GM12878 (cell line): ENCODE measurements around the gene TGIF2. TPM values are rescaled to one million over a fixed set of nuclear protein-coding genes. Genes with fewer than 3 reads are reported as not detected.

Experiments used
- BCL3 ChIP-seq: IDR thresholded peaks from 2 replicates; pipeline ENCODE4 v1.6.1; 2011; ENCODE audit warnings: borderline replicate concordance, low read depth, mild to moderate bottlenecking, moderate library complexity, low read length; ENCODE audit not compliant: insufficient read depth, poor library complexity, severe bottlenecking
- CUX1 ChIP-seq: IDR thresholded peaks from 2 replicates; pipeline ENCODE4 v1.6.1; 2012; ENCODE audit warnings: improper control_type of control experiment, low read depth, low read length; ENCODE audit not compliant: insufficient replicate concordance
- E4F1 ChIP-seq: fragments of 450-650 bp; IDR thresholded peaks from 2 replicates; pipeline ENCODE4 v1.6.1; 2018; ENCODE audit warnings: borderline replicate concordance, mild to moderate bottlenecking; ENCODE audit not compliant: partially characterized antibody
- FOXM1 ChIP-seq: IDR thresholded peaks from 2 replicates; pipeline ENCODE4 v1.6.1; 2012; ENCODE audit warnings: low read depth, mild to moderate bottlenecking, inconsistent platforms, low read length, moderate library complexity
- HDAC2 ChIP-seq: fragments of 200-600 bp; sonication (generic); IDR thresholded peaks from 2 replicates; pipeline ENCODE4 v1.6.1; 2017
- IKZF1 ChIP-seq: fragments of 450-650 bp; conservative IDR thresholded peaks from 2 replicates; pipeline ENCODE4 v1.6.1; 2017; ENCODE audit warnings: antibody characterized with exemption, mild to moderate bottlenecking
- KAT2A ChIP-seq: conservative IDR thresholded peaks from 2 replicates; pipeline ENCODE4 v1.6.1; 2011; ENCODE audit warnings: low read depth, low read length; ENCODE audit not compliant: control insufficient read depth
- POLR2AphosphoS5 ChIP-seq: IDR thresholded peaks from 2 replicates; pipeline ENCODE4 v1.6.1; 2011; ENCODE audit warnings: mild to moderate bottlenecking, low read length, inconsistent platforms
- POU2F2 ChIP-seq: IDR thresholded peaks from 3 replicates; pipeline ENCODE4 v1.6.1; 2011; ENCODE audit warnings: low read depth, mild to moderate bottlenecking, low read length, borderline replicate concordance
- SKIL ChIP-seq: fragments of 450-650 bp; IDR thresholded peaks from 2 replicates; pipeline ENCODE4 v1.6.1; 2017; ENCODE audit warnings: mild to moderate bottlenecking, low read depth, inconsistent platforms; ENCODE audit not compliant: poor library complexity, severe bottlenecking
- SMC3 ChIP-seq: IDR thresholded peaks from 2 replicates; pipeline ENCODE4 v1.6.1; 2011; ENCODE audit warnings: low read length, improper control_type of control experiment, borderline replicate concordance
- SREBF1 ChIP-seq: IDR thresholded peaks from 2 replicates; pipeline ENCODE4 v1.6.1; 2012; ENCODE audit warnings: mild to moderate bottlenecking, low read length
- TCF7 ChIP-seq: IDR thresholded peaks from 2 replicates; pipeline ENCODE4 v1.6.1; 2014; ENCODE audit warnings: antibody characterized with exemption, borderline replicate concordance
- ZBTB11 ChIP-seq: fragments of 450-650 bp; formaldehyde crosslinking; IDR thresholded peaks from 2 replicates; pipeline ENCODE4 v1.5.0; 2022; ENCODE audit warnings: mild to moderate bottlenecking, missing genetic modification characterization
- ZSCAN29 ChIP-seq: fragments of 450-650 bp; IDR thresholded peaks from 2 replicates; pipeline ENCODE4 v1.6.1; 2017; ENCODE audit warnings: mild to moderate bottlenecking, moderate library complexity
- polyA plus RNA-seq, 11 experiments: library from polyadenylated mRNA; depleted of rRNA in 4 of 11; unstranded in 6 of 11; stranded (reverse) in 5 of 11; fragments of >200 nt; fragmentation: Nextera tagmentation in 4 of 11; fragmentation: Illumina TruSeq in 1 of 11; extraction: Ambion mirVana in 4 of 11; extraction: Trizol in 1 of 11; gene quantifications; 1 replicate in 1 of 11; 2 replicates in 10 of 11; pipeline versions ENCODE4 v1.2.1 to v1.2.3, GENCODE V29; 2011 to 2016; ENCODE audit warnings: inconsistent platforms in 2 of 11, missing spikeins in 2 of 11, low read depth in 1 of 11
- total RNA-seq, 4 experiments: library from RNA; depleted of rRNA in 3 of 4; stranded (reverse); fragments of >200 nt in 3 of 4; fragmentation: Illumina TruSeq in 1 of 4; extraction: Trizol in 1 of 4; gene quantifications; 2 replicates each; pipeline versions ENCODE4 v1.2.1 to v1.2.3, GENCODE V29; 2013 to 2021

The TGIF2 gene
- total and polyA plus RNA-seq, 10 of the 15 experiments (the other 5 are each of a cell fraction or from before 2014, with no cell fraction given): 13.1 to 47.1 (median 36.6) TPM

GRCh38 chr20:36573798-36574365 lies 485 bp downstream of the TGIF2 start (continued):
- no peak for TF ChIP-seq CUX1
- TF ChIP-seq SREBF1: no peak
- no peak for TF ChIP-seq TCF7
- no peak; the same call in 1 of the 2 replicates for TF ChIP-seq POLR2AphosphoS5
- no peak for TF ChIP-seq ZBTB11
- TF ChIP-seq IKZF1: no peak; the same call in 1 of the 2 replicates
- no peak for TF ChIP-seq SMC3
- no peak for TF ChIP-seq BCL3
- TF ChIP-seq E4F1: no peak
- no peak for TF ChIP-seq SKIL
- TF ChIP-seq POU2F2: no peak
- TF ChIP-seq ZSCAN29: no peak
- no peak for TF ChIP-seq KAT2A
- no peak for TF ChIP-seq FOXM1
- TF ChIP-seq HDAC2: no peak
